Activated naive CD4-positive, alpha-beta T cell treated with anti-CD3 and anti-CD28 coated beads, Interleukin-2, amount 50 U/mL, for 72 hours (primary cell): ENCODE data around the gene RNASET2. TPM values are rescaled to one million over a fixed set of nuclear protein-coding genes. Genes with fewer than 3 reads are reported as not detected.

Experiments used
- total RNA-seq, 2 donors: library from RNA; stranded (reverse); gene quantifications; one replicate each; pipeline ENCODE4 v1.2.3, GENCODE V29; 2022

Gene RNASET2
- total RNA-seq, 2 donors from 2014 or later: 45.2 to 108 TPM

Other genes with a start within 250 kb of the RNASET2 start
- 10 to 100 TPM; 17.5 to 21.9 TPM for gene CEP43, start 42.8 kb upstream of the RNASET2 start, total RNA-seq
- not detected for gene CCR6, start 166.5 kb upstream of the RNASET2 start, total RNA-seq
- gene GPR31, start 201.4 kb upstream of the RNASET2 start, total RNA-seq: not detected